Fibroblast of skin of right biceps (primary cell): ENCODE results near the gene HTR3D.
A peak's percentile ranks its signal among the peaks of the same experiment; 100 is the strongest.

Source experiments
- DNase-seq: peaks from one replicate; pipeline ENCODE4 v3.0.0-alpha.2; 2013

Gene HTR3D

DNA sequence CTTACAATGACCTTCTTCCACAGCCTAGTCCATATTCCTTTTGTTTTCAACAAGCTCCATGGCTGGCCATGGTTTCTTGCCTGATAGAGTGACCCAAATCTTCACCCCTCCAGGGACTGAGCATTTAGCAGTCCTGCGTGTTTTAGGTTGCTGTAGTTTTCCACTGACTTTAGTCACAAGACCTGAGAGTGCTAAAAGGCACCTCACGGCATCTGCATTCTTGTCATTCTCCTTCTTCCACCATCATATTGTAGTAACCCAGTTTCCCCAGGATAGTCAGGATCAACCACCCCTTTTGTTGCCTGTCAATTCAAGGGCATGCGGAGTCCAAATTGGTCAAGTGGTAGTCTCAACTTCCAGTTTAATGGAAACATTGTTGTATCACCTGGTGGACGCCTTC, 42.1 kb downstream of the HTR3D start:
- DNase-seq = no peak

DNA sequence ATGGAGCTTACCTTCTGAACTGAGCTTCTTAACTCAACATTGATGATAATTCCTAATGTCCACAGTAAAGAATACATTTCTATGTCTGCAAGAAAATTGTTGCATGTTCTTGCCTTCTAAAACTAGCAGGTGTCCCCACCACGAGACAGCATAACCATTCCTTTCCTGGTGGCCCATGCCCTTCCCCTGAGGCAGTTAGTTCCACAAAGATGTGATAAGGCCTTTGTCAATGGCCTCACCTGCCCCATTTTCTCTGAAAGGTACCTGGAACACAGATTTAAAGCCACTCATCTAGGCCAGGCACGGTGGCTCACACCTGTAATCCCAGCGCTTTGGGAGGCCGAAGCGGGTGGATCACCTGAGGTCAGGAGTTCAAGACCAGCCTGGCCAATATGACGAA, 44.4 kb downstream of the HTR3D start:
- no peak for DNase-seq

DNA sequence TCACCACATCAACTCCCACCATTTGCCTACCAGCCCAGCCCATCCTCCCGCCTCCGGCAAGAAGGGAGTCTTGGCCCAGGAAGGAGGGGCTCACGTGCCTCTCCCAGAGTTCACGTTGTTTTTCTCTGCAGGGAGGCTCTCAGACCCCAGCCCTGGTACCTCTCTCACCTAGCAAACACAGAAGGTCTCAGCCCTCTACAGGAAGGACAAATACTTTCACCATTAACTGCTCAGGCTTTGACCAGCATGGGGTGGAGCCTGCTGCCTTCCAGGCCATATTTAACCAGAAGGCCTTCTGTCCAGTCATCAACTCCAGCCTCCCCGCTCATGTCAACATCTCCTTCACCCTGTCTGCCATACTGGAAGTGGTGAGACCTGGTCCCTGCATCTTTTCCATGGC, 46.3 kb downstream of the HTR3D start:
- no peak for DNase-seq

DNA sequence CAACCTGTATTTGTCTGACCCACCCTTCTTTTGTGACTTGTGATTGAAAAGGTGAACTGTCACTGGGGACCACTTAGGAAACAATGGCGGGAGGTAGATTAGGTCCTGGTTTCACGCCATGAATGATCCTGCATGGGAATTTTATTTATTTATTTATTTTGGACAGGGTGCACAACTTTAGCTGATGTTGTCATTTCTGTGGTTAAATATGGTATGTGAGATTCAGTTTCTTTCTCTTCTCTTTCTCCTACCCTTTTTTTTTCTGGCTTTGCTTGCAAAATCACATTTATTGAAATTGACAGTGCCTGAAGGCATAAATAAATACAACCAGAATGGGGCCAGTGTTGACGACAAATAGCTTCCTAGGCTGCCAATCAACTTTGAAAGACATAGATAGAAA, 47.3 kb downstream of the HTR3D start:
- DNase-seq = peak; percentile 3

DNA sequence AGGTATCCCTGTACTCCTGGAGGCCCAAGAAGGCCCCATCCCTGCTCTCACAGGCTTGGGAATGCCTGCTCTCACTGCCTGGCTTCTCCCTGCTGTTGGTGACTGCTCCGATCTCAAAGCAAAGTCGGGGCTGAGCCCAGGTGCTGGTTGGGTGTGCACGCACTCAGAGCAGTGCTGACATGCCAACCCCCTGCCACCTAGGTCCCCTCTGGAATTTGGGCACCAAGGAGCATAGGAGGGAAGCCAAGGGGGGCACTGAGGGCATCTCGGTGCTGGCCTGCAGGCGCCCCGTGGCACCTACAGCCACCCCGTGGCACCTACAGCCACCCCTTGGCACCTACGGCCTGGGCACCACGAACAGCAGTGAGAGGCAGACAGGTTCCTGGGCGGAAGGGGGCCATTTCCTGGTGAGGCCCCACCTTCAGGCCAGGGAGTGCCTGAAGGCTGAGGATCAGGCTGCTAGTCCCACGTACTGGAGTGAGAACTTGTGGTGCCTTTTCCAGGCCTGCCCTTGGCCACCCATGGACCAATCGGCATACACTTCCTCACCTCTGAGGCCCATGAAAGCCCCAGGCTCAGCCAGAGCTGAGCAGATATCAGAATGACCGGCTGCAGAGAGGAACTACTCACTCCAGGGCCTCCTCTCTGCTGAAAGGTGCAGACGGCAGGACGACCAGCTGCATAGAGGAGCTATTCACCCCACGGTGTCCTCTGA, 49.7 kb downstream of the HTR3D start:
- no peak for DNase-seq

DNA sequence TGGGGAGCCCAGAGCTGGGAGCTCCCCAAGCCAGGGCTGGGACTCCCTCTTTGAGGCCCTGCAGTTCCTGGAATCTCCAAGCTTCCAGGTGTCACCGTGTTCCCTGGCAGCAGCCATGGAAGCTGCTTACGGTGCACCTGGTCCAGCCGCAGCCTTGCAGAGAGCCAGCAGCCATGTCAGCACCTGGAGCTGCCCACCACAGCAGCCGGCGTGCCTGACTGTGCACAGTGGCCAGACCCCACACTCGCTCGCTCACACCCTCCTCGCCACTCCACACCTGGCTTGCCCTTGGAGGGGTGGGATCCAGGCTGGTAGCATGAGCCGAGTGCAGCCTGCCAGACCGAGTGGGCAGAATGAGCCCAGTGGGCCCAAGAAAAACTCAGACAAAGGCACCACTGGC, 50.5 kb downstream of the HTR3D start:
- no peak for DNase-seq

DNA sequence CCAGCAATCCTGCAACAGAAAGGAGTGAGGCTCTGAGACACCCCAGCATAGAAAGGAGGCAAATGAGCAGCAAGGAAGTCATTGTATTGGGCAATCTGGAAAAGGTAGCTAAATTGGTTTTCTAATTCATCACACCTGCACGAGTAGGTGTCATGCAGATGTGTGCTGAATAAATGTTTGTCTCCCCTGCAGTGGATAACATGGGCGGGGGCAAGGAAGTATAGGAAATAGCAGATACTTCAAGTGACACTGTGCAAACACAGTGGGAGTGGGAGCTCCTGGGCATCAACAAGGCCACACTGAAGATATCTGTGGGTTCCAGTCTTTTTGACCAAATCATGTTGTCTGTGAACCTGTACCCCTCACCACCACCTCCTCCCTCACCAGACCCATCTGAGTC, 50.9 kb downstream of the HTR3D start:
- no peak for DNase-seq

DNA sequence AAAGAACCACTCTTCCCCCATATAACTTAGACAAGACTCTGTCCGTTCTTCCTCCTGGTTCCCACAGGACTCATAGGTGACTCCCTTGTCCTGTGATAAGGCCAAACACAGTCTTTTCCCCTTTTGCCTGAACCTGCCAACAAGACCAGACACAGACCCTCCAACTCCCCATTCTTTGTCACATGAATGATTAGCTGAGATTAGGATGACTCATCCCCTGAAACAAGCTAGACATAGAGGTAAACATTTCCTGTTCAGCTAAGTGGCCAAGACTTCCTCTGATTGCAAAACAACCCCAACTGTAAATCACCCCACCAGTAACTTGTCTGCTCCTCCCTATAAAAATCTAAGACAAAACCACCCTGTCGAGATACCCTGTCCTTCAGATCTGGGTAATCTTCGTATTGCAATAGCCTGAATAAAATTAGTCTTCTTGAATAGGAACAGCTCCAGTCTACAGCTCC, 53.9 kb downstream of the HTR3D start:
- DNase-seq = peak; percentile 7
